OCI-LY1 (cell line): ENCODE results near the gene SCAMP5.

Experiments
- H2AFZ ChIP-seq: fragments of 200-600 bp; sonication (generic), shearing (Covaris generic); 2 replicates; pipeline ENCODE4 v1.6.0; 2014; ENCODE audit warnings: antibody characterized with exemption, mild to moderate bottlenecking, low read length
- H3F3A ChIP-seq: fragments of 200-600 bp; sonication (generic), shearing (Covaris generic); 2 replicates; pipeline ENCODE4 v1.6.0; 2014; ENCODE audit warnings: mild to moderate bottlenecking, antibody characterized with exemption, low read length, moderate library complexity; ENCODE audit not compliant: insufficient read depth
- H3K27ac ChIP-seq: fragments of 200-600 bp; sonication (generic); 2 replicates; pipeline ENCODE4 v1.5.1; 2014; ENCODE audit warnings: low read length, mixed run types, mild to moderate bottlenecking, low read depth; ENCODE audit not compliant: poor library complexity, severe bottlenecking
- H3K27me3 ChIP-seq: fragments of 200-600 bp; sonication (generic); 2 replicates; pipeline ENCODE4 v1.6.0; 2014; ENCODE audit warnings: antibody characterized with exemption, mild to moderate bottlenecking, low read length, moderate library complexity; ENCODE audit not compliant: insufficient read depth
- H3K36me3 ChIP-seq: fragments of 200-600 bp; sonication (generic); 2 replicates; pipeline ENCODE4 v1.6.1; 2014; ENCODE audit warnings: mild to moderate bottlenecking, antibody characterized with exemption, low read length, moderate library complexity, mixed read lengths; ENCODE audit not compliant: insufficient read depth
- H3K4me1 ChIP-seq: fragments of 200-600 bp; sonication (generic); 2 replicates; pipeline ENCODE4 v1.5.1; 2014; ENCODE audit warnings: mild to moderate bottlenecking, low read length, moderate library complexity; ENCODE audit not compliant: insufficient read depth, severe bottlenecking
- H3K4me2 ChIP-seq: fragments of 200-600 bp; sonication (generic), shearing (Covaris generic); 2 replicates; pipeline ENCODE4 v1.6.1; 2014; ENCODE audit warnings: low read length
- H3K4me3 ChIP-seq: fragments of 200-600 bp; sonication (generic); 2 replicates; pipeline ENCODE4 v1.5.1; 2014; ENCODE audit warnings: low read length, low read depth, mild to moderate bottlenecking, mixed read lengths; ENCODE audit not compliant: poor library complexity, severe bottlenecking
- H3K79me2 ChIP-seq: fragments of 200-600 bp; shearing (Covaris generic); 2 replicates; pipeline ENCODE4 v1.6.1; 2016; ENCODE audit warnings: mixed run types, low read length, mixed read lengths; ENCODE audit not compliant: insufficient read depth
- H3K9ac ChIP-seq: fragments of 200-600 bp; sonication (generic), shearing (Covaris generic); 2 replicates; pipeline ENCODE4 v1.6.1; 2014; ENCODE audit warnings: mild to moderate bottlenecking, low read length, mixed read lengths
- H3K9me2 ChIP-seq: fragments of 200-600 bp; sonication (generic), shearing (Covaris generic); 2 replicates; pipeline ENCODE4 v1.6.1; 2014; ENCODE audit warnings: low read depth, mild to moderate bottlenecking, low read length, mixed read lengths
- H3K9me3 ChIP-seq: fragments of 200-600 bp; shearing (Covaris generic); 2 replicates; pipeline ENCODE4 v1.6.1; 2014; ENCODE audit warnings: low read length, mixed read lengths
- H4K20me1 ChIP-seq: fragments of 200-600 bp; sonication (generic), shearing (Covaris generic); 2 replicates; pipeline ENCODE4 v1.6.0; 2016; ENCODE audit warnings: mild to moderate bottlenecking, low read length; ENCODE audit not compliant: insufficient read depth
- EZH2 ChIP-seq: fragments of 200-600 bp; sonication (generic), shearing (Covaris generic); IDR thresholded peaks from 2 replicates; pipeline ENCODE4 v1.8.0; 2017; ENCODE audit warnings: borderline replicate concordance, mixed run types, mild to moderate bottlenecking, antibody characterized with exemption, low read length, moderate library complexity, mixed read lengths
- TF ChIP-seq, protein P1 (sequence below): fragments of 200-600 bp; sonication (generic), shearing (Covaris generic); IDR thresholded peaks from 2 replicates; pipeline ENCODE4 v1.5.1; 2017; ENCODE audit warnings: mild to moderate bottlenecking, antibody characterized with exemption, low read length, moderate library complexity, mixed read lengths

SCAMP5 gene

GRCh38 chr15:75069301-75069925 is 74.0 kb downstream of the SCAMP5 start:
- Histone ChIP-seq H3K4me1 (no peaks in the 10 kb centered on the region), H3K4me3 (no peak overlapping the region), H4K20me1 (no peaks in the 10 kb centered on the region), H3K27ac (no peak overlapping the region), H3K4me2 (no peak overlapping the region), H3K9me3 (no peaks in the 10 kb centered on the region), H3K9ac (no peak overlapping the region), H3K27me3 (no peaks in the 10 kb centered on the region), H3K36me3 (no peaks in the 10 kb centered on the region; the same call in 1 of the 2 replicates), H3K9me2 (no peaks in the 10 kb centered on the region), H3F3A (no peaks in the 10 kb centered on the region), H2AFZ (no peak overlapping the region), H3K79me2 (no peaks in the 10 kb centered on the region)
- TF ChIP-seq EZH2: no peak
- TF ChIP-seq, protein P1, sequence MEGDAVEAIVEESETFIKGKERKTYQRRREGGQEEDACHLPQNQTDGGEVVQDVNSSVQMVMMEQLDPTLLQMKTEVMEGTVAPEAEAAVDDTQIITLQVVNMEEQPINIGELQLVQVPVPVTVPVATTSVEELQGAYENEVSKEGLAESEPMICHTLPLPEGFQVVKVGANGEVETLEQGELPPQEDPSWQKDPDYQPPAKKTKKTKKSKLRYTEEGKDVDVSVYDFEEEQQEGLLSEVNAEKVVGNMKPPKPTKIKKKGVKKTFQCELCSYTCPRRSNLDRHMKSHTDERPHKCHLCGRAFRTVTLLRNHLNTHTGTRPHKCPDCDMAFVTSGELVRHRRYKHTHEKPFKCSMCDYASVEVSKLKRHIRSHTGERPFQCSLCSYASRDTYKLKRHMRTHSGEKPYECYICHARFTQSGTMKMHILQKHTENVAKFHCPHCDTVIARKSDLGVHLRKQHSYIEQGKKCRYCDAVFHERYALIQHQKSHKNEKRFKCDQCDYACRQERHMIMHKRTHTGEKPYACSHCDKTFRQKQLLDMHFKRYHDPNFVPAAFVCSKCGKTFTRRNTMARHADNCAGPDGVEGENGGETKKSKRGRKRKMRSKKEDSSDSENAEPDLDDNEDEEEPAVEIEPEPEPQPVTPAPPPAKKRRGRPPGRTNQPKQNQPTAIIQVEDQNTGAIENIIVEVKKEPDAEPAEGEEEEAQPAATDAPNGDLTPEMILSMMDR: no peak

GRCh38 chr15:75070674-75071073 is 75.3 kb downstream of the SCAMP5 start:
- Histone ChIP-seq H3K27me3 (no peaks in the 10 kb centered on the region), H2AFZ (no peak overlapping the region), H3K36me3 (no peaks in the 10 kb centered on the region; the same call in 1 of the 2 replicates), H3K27ac (no peak overlapping the region), H3K9ac (no peak overlapping the region), H3K4me3 (no peak overlapping the region), H3K9me2 (no peaks in the 10 kb centered on the region), H3K9me3 (no peaks in the 10 kb centered on the region), H4K20me1 (no peaks in the 10 kb centered on the region), H3K4me1 (no peaks in the 10 kb centered on the region), H3K79me2 (no peaks in the 10 kb centered on the region), H3K4me2 (no peak overlapping the region), H3F3A (no peaks in the 10 kb centered on the region)
- no peak for TF ChIP-seq EZH2
- TF ChIP-seq, protein P1: no peak
